ENCODE data around the gene NEK3.

NEK3 gene

GRCh38 chr13:52127783-52128702, 31.4 kb downstream of the NEK3 start:
- TF ChIP-seq, protein P1, sequence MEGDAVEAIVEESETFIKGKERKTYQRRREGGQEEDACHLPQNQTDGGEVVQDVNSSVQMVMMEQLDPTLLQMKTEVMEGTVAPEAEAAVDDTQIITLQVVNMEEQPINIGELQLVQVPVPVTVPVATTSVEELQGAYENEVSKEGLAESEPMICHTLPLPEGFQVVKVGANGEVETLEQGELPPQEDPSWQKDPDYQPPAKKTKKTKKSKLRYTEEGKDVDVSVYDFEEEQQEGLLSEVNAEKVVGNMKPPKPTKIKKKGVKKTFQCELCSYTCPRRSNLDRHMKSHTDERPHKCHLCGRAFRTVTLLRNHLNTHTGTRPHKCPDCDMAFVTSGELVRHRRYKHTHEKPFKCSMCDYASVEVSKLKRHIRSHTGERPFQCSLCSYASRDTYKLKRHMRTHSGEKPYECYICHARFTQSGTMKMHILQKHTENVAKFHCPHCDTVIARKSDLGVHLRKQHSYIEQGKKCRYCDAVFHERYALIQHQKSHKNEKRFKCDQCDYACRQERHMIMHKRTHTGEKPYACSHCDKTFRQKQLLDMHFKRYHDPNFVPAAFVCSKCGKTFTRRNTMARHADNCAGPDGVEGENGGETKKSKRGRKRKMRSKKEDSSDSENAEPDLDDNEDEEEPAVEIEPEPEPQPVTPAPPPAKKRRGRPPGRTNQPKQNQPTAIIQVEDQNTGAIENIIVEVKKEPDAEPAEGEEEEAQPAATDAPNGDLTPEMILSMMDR (IDR thresholded peaks at IDR 0.05; ENCODE audit: borderline replicate concordance, control extremely low read depth, extremely low read depth, insufficient read depth, missing control alignments) = peak; percentile 51
- in situ Hi-C loops (cut with MboI; ENCODE audit: low sequenced_read_pairs, unreplicated experiment) = no loop called here

DNA sequence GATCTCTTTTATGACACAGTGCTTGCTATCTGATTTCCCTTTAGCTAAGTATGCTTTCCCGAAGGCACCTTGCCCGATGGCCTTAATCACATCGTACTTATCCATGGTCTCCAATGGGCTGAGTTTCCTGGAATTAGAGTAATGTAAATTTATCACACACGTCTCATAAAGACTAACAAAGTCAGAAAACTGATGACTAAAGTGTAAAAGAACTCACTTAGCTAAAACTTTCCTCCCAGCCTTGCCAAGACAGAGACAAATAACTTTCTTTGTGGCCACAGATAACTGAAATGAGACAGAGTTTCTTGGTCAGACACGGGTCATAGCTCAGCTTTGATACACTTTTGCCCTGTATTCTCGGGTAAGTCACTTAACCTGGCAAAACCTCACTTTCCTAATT, 32.0 kb downstream of the NEK3 start:
- TF ChIP-seq, protein P1 (IDR thresholded peaks at IDR 0.05; ENCODE audit: borderline replicate concordance, control extremely low read depth, extremely low read depth, insufficient read depth, missing control alignments) = no peak
- DNase-seq (ENCODE audit: low spot score) = no peak
- in situ Hi-C loops (cut with MboI; ENCODE audit: low sequenced_read_pairs, unreplicated experiment) = no loop called here

More at GRCh38 chr13:52127783-52128702, 31.4 kb downstream of the NEK3 start:
- DNase-seq (ENCODE audit: low spot score) = peak; percentile 79

DNA sequence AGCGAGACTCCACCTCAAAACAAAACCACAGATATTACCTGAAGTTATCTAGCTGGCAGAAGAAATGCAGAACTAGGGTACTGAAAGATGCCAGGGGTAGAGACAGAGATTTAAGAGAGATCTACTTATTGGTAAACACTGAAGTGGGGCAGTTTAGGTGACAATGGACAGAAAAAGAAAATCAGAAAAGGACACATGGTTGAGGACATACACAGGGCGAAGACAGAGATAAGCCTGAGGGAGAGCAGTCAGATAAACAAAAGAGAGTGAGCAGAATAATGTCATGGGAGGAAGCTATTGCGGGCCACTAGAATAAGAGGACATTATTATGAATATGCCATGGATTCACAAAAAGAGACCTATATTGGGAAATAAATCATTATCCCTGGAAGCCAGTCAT, 33.9 kb downstream of the NEK3 start:
- no peak for DNase-seq (ENCODE audit: low spot score)
- TF ChIP-seq, protein P1 (IDR thresholded peaks at IDR 0.05; ENCODE audit: borderline replicate concordance, control extremely low read depth, extremely low read depth, insufficient read depth, missing control alignments) = no peak
- in situ Hi-C loops (cut with MboI; ENCODE audit: low sequenced_read_pairs, unreplicated experiment) = no loop called here

- TF ChIP-seq, protein P1 (IDR thresholded peaks at IDR 0.05; ENCODE audit: borderline replicate concordance, control extremely low read depth, extremely low read depth, insufficient read depth, missing control alignments) = no peak
- no peak for DNase-seq (ENCODE audit: low spot score)
- in situ Hi-C loops (cut with MboI; ENCODE audit: low sequenced_read_pairs, unreplicated experiment) = no loop called here
Measured at GRCh38 chr13:52118595-52118994, 40.8 kb downstream of the NEK3 start.

DNA sequence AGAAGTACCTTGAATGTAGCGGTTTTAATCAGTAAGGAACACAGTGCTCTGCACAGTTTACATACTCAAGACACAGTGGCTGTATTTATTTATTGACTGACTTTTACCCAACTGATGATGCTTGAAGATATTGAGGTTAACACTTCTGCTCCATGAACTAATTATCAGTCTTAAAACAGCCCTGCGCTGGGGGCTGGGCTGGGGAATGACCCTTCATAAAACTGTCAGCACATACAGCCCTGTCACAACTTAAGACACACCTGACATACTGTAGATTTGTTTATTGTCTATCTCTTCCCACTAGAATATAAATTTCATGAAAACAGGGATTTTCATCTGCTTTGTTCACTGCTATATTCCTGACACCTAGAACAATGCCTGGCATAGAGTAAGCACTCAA, 41.3 kb downstream of the NEK3 start:
- in situ Hi-C loops (cut with MboI; ENCODE audit: low sequenced_read_pairs, unreplicated experiment) = no loop called here
- TF ChIP-seq, protein P1 (IDR thresholded peaks at IDR 0.05; ENCODE audit: borderline replicate concordance, control extremely low read depth, extremely low read depth, insufficient read depth, missing control alignments) = no peak
- no peak for DNase-seq (ENCODE audit: low spot score)

GRCh38 chr13:52112591-52112990, 46.8 kb downstream of the NEK3 start:
- TF ChIP-seq, protein P1 (IDR thresholded peaks at IDR 0.05; ENCODE audit: borderline replicate concordance, control extremely low read depth, extremely low read depth, insufficient read depth, missing control alignments) = no peak
- in situ Hi-C loops (cut with MboI; ENCODE audit: low sequenced_read_pairs, unreplicated experiment) = no loop called here
- DNase-seq (ENCODE audit: low spot score) = no peak

All from GM13976 (cell line).